Inflammatory macrophage treated with lipopolysaccharide for 4 hours (primary cell): ENCODE data around the gene ZNF616.
A peak's percentile ranks its signal among the peaks of the same experiment; 100 is the strongest.
"Not testable (repeated sequence)": the region's sequence is repeated elsewhere in the genome, so short reads cannot be mapped to it uniquely, and the experiment has no call there.

Source experiments
- DNase-seq: peaks from one replicate; pipeline ENCODE4 v3.0.0-alpha.2; 2020

Gene ZNF616

DNA sequence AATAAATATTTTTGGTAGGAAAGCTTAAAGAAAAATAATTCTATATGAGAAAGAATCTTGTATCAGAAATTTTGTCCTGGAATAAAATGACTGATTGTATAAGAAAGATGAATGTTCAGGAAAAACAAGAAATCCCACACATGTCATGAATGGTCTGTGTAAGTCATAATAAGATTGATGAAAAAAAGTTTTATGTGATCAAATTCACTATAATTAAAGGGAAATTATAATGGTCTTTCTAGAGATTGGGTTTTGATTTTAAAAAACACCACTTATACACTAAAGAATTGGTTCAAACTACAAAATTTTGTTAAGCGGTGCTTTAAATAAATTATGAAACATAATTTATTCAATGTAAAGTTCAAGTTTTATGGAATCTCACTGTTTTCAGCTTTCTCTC, 37.0 kb downstream of the ZNF616 start:
- no peak for DNase-seq

DNA sequence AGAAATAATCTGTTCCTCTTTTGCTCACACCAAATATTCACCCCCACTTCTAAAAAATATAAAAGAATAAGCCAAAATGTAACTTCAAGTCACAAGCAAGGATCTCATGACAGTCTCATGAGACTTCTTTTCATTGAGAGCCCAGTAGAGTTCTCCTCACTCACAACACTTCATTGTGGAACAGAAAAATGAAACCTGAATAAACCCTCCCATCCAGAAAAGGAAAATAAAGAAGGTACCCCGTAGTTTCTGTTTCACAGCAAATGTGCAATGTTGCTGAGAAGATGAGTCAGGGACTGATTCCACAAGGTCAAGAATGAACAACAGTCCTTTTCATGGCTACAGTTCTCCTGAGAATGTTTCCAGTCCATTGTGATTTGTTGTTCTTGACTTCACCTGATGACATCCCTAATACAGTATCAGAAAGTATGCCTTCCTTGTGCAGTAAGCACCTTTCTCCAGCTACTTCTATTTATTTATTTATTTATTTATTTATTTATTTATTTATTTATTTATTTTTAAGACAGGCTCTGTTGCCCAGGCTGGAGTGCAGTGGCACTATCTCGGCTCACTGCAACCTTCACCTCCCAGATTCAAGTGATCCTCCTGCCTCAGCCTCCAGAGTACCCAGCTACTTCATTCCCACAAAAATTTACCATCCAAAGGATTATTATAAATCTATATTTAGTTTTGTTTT, 37.7 kb downstream of the ZNF616 start:
- DNase-seq, result peak; percentile 55

DNA sequence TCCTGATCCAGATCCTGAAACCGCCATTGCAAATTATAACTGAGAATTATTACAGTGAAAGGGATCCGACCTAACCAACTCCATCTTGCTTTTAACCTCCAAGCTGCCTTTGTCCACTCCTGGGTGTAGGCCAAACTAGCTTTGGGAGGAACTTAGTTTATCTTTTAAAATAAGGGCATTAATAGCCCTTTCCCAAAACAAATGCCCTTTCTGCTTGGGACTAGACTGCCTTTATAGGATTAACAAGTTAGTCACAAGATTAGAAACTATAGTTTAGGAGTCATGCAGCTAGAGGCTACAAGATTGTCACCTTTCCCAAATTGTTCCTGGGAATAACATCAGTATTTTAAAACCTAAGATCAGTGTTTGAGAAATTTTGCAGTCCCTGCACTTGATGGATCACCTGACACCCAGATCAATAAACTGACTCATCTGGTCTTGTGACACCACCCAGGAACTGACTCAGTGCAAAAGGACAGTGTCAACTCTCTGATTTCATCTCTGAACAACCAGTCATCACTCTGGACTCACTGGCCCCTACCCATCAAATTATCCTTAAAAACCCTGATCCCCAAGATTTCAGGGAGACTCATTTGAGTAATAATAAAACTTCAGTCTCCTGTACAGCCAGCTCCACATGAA, 40.1 kb downstream of the ZNF616 start:
- peak; percentile 11 for DNase-seq

DNA sequence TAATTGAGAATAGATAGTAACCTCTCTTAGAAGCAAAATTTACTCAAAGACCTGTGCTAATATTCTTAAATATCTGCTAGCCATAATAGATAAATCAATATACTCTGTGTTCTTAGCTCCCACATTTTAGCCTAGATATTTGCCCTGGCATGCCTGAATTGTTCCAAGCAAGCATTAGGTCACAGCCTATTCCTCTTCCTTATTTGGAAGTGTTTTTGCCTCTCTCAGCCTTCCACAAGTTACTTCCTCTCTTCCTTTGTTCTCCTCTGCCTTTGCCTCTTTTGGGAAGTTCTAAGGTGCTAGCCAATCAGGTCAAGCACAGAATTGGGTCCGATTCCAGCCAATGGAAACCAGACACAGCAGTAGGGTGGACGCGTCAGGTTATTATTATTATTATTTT, 43.3 kb downstream of the ZNF616 start:
- DNase-seq, result not testable (repeated sequence)

DNA sequence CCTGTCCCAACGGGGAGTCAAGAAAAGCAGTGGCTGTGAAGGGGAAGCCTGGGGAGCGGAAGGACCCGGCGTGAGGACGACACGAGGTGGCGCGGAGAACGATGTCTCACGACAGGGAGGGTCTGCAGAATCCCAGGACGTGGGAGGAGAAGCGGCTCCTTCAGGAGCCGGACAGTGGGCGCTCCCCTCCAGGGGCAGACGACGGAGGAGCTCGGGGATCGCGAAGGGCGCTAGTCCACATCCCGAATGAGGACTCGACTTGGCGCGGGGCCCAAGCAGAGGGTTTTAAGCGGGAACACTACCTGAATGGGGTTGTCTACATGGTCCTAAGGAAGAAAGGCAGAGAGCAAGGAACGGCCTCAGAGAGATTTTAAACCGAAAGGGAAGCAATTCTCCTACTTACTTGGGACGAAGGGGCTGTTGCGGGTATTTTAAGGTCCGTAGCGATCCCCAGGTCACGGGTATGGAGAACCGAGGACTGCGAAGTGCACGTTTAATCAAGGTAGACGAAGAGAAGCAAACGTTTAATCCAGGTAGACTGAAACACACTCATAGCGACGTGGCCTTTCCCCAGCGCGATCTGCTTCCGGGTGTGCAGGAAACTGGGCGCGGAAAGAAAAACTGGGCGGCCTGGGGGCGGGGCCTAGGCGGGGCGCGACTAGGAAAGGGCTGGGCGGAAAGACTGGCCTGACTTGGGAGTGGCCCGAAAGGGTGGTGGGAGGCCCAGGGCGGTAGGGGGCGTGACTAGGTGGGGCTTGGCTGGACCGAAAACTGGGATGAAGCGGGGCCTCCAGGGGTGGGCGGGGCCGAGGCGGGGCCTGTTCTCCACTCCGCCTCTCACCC, 44.3 kb downstream of the ZNF616 start, which contains the start of gene ZNF841:
Gene ZNF841 (minus strand): TSS at position 594 of the 843 bp plus-strand sequence. CDS start 10,964 bp downstream, outside the sequence.
- DNase-seq, result peak; percentile 89

DNA sequence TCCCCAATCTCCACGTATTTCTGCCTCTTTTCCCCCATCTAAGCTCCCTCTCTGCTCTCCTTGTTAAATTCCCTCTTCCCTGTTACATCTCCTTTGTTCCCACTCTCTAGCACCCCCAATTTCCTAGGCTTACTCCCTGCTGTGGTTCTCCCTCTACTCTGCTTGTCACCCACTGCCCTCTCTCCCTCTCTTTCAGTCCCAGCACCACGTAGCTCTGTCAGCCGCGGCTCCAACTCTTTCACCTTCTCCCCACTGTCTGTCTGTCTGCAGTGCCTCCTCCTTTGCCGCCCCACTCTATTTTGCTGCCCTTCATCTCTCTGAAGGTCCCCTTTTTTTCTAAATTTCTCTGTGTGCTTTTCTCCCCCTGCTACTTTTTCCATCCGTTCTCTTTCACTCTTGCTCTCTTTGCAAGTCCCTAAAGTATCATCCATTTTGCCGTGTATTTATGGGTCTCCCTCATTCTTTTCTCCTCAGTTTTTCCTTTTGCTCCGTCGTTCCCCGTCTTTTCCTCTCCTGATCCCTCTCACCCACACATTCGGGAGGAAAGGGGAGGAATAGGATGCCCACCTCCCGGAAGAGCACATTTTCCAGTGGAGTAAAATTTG, 45.1 kb downstream of the ZNF616 start:
- DNase-seq, result no peak

DNA sequence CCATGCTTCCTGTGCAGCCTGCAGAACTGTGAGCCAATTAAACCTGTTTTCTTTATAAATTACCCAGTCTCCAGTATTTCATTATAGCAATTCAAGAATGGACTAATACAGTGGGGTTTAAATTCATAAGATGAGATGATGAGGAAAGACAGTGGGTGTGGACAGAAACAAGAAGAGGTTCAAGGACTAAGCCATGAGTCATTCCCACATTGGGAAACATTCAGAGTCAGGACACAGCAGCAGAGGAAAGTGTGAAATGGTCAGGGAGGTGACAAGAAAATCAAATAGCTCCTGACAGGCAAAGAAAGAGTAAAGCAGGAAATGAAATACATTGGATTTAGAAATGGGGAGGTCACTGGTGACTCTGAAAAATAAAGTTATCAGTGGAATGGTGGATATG, 53.3 kb downstream of the ZNF616 start:
- peak; percentile 60 for DNase-seq

DNA sequence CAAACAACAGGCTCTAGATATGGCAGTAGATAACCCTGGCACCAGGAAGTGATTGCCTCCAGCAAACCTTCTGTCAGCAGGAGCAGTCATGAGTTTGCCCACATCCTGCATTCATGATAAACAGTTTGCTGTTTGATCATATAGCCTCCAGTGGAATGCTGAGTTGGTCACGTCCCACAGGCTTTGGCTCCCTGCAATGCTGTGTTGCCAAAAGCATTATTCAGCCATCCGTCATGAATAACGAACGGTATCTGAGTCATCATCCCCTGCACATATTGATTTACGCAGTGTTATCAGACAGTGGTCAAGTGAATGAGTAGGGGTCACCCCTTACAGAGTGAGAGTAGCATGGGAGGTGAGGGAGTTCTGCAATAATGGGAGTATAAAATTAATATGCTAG, 69.2 kb downstream of the ZNF616 start:
- DNase-seq, result no peak

DNA sequence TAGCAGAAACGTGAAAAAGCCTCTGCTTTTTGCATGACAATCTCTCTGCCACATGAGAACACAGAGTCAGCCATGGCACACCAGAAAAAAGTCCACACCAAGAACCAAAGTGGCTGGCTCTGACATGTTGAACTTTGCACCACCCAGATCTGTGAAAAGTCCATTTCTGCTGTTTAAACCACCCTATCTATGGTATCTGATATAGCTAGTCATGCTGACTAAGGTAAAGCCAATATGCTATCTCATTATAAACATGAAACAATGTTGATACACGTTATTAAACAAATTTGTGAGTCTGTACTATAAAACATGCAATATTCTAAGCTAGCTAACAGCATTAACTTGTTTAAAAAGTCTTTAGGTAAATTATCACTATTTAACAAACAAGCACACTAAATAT, 70.1 kb downstream of the ZNF616 start:
- no peak for DNase-seq

DNA sequence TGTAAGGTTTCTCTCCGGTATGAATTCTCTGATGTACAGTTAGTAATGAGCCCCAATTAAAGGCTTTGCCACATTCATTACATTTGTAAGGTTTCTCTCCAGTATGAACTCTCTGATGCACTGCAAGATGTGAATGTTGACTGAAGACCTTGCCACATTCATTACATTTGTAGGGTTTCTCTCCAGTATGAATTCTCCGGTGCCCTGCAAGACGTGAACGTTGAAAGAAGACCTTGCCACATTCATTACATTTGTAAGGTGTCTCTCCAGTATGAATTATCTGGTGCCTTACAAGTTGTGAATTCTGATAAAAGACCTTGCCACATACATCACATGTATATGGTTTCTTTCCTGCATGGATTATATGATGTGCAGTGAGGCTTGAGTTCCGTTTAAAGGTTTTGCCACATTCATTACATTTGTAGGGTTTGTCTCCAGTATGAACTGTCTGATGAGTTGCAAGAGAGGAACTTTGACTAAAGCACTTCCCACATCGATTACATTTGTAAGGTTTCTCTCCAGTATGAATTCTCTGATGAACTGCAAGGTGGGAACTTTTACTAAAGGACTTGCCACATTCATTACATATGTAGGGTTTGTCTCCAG, 73.4 kb downstream of the ZNF616 start:
- no peak for DNase-seq

DNA sequence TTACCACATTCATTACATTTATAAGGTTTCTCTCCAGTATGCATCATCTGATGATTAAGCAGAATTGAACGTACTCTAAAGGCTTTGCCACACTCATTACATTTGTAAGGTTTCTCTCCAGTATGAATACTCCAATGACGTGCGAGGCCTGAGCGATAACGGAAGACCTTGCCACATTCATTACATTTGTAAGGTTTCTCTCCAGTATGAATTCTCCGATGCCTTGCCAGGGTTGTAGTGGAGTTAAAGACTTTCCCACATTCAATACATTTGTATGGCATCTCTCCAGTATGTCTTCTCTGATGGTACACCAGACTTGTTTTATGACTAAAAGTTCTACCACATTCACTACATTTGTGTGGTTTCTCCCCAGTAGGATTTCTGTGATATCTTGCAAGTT, 74.3 kb downstream of the ZNF616 start:
- DNase-seq, result no peak
